ENCODE data around the gene ABCC2.

- TF ChIP-seq BCL6 (CRISPR knock-in tag; IDR thresholded peaks at IDR 0.05) (no peak), MYC (IDR thresholded peaks at IDR 0.05; ENCODE audit: low read depth, low read length) (no peak), MYC (CRISPR knock-in tag; IDR thresholded peaks at IDR 0.05; ENCODE audit: borderline replicate concordance, low read depth) (no peak), CEBPB (tag; IDR thresholded peaks at IDR 0.05) (no peak)
- TF ChIP-seq, protein P1, sequence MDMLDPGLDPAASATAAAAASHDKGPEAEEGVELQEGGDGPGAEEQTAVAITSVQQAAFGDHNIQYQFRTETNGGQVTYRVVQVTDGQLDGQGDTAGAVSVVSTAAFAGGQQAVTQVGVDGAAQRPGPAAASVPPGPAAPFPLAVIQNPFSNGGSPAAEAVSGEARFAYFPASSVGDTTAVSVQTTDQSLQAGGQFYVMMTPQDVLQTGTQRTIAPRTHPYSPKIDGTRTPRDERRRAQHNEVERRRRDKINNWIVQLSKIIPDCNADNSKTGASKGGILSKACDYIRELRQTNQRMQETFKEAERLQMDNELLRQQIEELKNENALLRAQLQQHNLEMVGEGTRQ (CRISPR knock-in tag; IDR thresholded peaks at IDR 0.05) = no peak
These were observed 45.5 kb downstream of the ABCC2 start for GRCh38 chr10:99827936-99828335.
